Pulmonary artery endothelial cell (primary cell): Measurements from ENCODE around the gene ACTR8. TPM values are rescaled to one million over a fixed set of nuclear protein-coding genes. Genes with fewer than 3 reads are reported as not detected.

Experiments used
- DNase-seq: peaks from one replicate; pipeline ENCODE4 v3.0.0-alpha.2; 2011; ENCODE audit warnings: low read depth, low spot score
- total RNA-seq: library from RNA; depleted of rRNA; stranded (reverse); fragments of >200 nt; gene quantifications from 2 replicates; pipeline ENCODE4 v1.2.3, GENCODE V29; 2014

ACTR8 gene
- total RNA-seq, 1 donor from 2014 or later, result 32.2 TPM

DNA sequence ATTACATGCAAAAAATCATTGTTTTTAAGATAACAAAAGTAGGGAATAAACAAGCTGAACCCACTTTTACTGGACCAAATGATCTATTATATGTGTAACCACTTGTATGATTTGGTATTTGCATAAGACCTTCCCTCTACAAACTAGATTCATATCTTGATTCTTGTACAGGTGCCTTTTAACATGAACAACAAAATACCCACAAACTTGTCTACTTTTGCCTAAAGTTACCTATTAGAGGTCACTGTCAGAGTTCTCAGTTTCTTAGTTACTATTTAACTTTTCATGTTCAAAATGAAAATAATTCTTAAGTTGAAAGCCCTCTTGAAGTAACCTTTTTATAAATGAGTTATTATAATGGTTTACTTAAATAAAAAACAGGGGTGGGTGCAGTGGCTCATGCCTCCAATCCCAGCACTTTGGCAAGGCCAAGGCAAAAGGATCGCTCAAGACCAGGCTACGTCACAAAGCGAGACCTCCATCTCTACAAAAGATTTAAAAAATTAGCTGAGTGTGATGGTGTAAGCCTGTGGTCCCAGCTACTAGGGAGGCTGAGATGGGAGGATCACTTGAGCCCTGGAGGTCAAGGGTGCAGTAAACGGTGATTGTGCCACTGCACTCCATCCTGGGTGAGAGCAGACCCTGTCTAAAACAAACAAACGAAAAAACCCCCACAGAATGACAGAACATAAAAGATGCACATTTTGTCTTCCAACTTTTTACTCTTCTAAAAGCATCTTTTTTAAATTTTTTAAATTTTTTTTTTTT is 16.0 kb downstream of the ACTR8 start:
- DNase-seq, result no peak

GRCh38 chr3:53863145-53863544 is 18.8 kb downstream of the ACTR8 start:
- no peak for DNase-seq

GRCh38 chr3:53862241-53862640 is 19.7 kb downstream of the ACTR8 start:
- no peak for DNase-seq

- DNase-seq, result no peak
Measured at GRCh38 chr3:53860196-53860595, 21.8 kb downstream of the ACTR8 start.

DNA sequence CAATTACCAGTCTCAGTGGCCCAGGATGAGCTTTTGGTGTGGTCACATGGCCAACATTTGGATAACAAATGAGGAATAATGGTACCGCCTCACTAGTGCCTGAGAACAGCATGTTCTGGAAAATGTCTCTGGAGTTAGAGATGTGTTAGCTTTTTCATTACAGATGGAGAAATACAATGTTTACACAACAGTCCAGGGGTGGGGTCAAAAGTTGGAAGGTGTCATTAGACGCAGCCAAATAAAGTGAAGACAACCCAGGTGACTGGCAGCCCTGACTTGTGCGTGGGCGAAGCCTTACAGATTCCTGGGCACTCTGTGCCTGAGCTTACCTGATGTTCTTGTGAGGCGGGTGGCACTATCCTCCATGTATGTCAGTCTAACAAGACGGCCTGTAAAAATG is 22.8 kb downstream of the ACTR8 start:
- no peak for DNase-seq

DNA sequence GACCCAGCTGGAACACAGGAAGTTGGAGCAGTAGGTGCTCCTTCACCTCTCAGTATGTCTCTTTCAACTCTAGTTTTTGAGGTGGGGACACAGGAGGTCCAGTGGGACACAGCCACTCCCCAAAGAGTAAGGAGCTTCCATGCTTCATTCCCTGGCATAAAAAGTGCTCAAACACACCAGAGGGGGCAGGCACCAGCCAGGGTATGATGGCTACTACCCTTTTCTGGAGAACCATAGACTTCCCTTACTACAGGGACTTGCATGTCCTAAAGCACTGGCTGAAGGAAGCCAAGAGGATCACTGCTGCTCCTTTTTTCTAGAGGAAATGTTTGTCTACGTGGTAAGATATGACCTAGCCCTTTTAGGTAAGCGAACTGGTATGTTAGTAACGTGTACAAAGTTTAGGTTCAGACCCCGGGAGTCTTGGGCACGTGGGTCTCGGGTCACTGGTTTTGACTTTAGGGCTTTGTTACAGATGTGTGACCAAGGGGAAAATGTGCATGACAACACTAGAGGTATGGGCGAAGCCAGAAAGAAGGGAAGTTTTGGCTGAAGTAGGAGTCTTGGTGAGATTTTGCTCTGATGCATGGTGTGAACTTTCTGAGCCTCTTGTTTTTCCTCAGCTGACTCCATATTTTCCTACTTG is 23.7 kb downstream of the ACTR8 start:
- DNase-seq, result no peak

DNA sequence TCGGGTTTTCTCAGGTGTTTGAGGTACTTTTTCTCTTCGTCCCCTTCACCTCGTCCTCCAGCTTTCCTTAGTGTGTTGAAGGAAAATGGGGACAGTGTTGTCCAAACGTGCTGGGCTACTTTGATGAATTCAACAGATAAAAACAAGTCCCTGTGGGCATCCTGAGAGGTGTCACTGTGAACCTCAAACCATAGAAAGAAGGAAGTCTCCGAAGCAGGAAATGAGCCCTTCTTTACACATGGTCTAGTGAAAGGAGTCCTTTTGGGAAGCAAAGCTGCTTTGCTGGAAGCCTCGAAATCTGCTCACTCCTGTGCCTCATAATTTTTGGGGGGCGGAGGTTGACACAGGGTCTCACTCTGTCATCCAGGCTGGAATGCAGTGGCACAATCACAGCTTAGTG is 25.0 kb downstream of the ACTR8 start:
- DNase-seq, result no peak

- no peak for DNase-seq
Measured at GRCh38 chr3:53850895-53851294, 31.1 kb downstream of the ACTR8 start.

DNA sequence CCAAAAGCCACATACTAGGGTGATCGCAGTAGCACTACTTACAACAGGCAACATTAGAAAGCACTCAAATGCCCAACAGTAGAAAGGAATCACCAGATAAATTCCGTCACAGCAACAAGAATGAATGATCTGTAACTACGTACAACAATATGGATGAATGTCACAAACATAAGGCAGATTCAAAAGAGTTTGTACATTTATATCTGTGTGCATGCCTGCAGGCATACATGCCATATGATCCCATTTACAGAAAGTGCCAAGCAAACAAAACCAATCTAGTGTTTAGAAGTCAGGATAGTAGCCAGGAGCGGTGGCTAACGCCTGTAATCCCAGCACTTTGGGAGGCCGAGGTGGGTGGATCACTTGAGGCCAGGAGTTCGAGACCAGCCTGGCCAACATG is 32.0 kb downstream of the ACTR8 start:
- no peak for DNase-seq

DNA sequence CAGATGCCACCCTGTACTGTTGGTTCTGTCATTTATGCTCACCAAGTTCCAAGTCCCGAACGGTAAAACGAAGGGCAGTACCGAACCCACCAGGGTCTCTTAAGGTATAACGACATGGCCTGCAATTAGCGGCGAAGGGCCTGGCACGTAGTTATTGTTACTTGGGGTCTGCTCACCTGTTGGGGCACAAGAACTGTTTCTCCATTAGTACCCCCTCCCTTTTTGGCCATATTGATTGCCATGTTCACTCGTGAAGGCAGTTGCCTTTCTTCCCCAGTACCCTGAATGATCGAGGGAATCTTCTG is 35.1 kb downstream of the ACTR8 start:
- DNase-seq, result no peak

GRCh38 chr3:53846134-53846850 is 35.7 kb downstream of the ACTR8 start, which contains the start of the genes CHDH and IL17RB:
CHDH (minus strand) TSS chr3:53846419; CDS start chr3:53824008, 22,411 bp downstream.
IL17RB (plus strand) TSS chr3:53846568; CDS start chr3:53846589, 21 bp downstream.
- no peak for DNase-seq

DNA sequence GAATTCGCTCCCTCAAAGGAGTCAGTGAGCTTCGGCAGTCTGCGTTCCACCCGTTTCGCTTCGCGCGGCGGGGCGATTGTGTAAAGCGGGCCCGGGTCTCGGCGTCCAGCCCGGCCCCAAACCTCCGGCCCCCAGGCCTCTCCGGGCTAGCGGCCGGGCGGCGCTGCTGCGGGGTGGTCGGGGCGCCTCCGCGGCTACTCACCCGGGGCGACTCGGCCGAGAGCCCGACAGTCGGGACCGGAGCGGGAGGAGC is 36.1 kb downstream of the ACTR8 start:
- DNase-seq, result no peak

DNA sequence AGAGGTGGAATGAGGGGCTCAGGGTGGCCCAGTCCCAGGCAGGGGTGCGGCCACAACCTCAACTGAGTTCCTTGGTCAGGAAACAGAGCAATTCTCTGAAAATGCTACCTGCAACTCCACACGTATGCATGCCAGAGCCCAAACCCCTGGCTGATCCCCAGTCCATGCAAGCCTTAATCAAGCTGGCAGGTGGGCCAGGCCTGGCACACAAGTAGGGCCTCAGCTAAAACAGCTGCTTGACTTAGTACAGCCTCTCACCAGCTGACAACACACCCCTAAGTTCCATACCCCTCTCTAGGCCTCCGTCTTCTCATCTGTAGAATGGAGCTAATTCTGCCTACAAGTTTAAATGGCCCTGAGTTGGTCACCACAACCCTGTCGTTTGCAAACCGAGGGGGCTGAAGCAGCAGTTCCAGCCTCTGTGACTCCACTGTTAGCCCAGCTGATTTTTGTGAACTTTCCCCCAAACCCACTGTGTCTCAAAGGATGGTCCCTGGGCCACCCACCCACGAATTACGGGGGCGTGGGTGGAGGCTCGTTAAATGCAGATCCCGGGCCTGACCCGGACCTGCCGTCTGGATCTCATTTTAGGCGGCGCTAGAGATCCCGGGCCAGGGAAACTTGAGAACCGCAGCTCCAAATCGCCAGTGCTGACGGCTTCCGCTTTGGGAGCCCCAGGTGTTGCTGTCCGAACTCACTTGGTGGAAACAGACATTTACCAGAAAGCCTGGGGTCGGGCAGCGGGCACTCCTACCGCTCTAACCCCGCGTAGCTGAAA is 36.7 kb downstream of the ACTR8 start:
- DNase-seq, result no peak

DNA sequence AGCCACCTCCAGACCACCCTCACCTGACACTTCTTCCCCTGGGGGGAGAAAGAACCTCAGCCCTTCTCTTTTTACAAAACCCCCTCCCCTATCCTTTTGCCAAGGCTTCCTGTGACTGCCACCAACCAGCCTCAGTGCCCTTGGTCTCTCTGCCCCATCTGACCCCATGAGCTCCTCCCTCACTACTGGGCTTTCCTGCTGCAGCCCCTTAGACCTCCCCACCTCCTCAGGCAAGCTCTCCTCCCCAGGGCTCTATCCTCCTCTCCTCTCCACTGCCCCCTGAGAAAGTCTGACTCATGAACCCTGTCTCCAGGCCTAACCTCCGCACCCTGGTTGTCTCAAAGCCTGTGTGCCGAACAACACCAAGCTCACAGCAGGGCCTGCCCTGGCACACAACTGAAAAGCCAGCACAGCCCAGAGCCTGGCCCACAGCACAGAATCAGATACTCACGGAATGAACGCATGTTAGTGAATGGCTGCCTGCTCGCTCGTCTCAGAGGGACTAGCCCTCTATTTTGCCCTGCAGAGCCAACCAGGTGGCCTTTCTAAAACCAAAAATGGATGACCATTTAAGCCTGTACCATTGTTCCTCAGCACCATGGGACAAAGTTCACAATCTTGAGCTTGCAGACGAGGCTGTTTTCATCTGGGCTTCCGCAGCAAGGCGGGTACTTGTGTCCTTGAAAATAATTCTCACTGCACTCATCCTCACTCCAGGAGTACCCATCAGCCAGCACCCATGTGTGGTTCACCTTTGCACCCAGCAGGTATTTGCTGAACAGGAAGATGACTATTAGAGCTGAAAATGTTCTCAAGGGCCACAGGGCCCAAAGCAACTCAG is 37.5 kb downstream of the ACTR8 start:
- no peak for DNase-seq

GRCh38 chr3:53843195-53844177 is 38.5 kb downstream of the ACTR8 start:
- DNase-seq, result no peak

DNA sequence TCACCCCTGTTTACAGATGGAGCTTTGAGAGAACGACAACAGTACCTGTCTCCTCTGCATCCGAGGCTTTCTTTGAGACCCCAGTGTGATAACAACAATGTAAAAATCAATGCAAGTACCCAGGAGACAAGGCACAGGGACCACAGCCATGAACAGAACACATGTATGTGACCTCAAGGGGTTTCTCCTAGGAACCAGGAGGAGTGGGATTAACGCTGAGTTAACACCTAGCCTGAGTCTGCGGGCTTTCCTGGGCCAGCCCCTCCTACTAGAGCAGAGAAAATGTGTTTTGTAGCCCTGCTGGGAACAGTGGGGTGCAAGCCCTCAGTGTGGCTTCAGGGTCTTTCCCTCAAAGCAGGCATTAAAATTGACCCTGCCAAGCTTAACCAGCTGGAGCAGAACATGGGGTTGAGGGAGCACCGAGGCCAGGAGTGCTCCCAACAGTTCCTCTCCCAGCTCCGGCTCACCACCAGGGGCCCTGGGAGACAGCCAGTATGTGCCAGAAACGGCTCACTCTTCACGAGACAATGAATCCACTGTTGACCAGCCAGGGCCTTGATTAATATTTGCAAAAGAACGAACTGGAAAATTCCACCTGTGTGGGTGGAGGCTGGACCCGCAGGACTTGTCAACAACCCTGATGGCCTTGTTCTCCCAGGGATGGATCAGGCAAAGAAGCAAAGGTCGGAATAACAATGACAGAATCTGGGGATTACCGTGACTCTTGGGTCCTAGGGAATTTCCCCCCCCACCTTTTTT is 39.3 kb downstream of the ACTR8 start:
- no peak for DNase-seq

- DNase-seq, result no peak
Measured at GRCh38 chr3:53841296-53841695, 40.7 kb downstream of the ACTR8 start.

GRCh38 chr3:53837331-53837730 is 44.6 kb downstream of the ACTR8 start:
- DNase-seq, result no peak
